Keratinocyte (primary cell): Measurements from ENCODE around the gene ZNF628. TPM values are rescaled to one million over a fixed set of nuclear protein-coding genes. Genes with fewer than 3 reads are reported as not detected.
A peak's percentile ranks its signal among the peaks of the same experiment; 100 is the strongest.

ENCODE experiments used
- DNase-seq: peaks from one replicate; pipeline ENCODE4 v3.0.0-alpha.2; 2011; ENCODE audit warnings: low read depth, missing footprints, low spot score
- FAIRE-seq: peaks from 2 replicates; lab custom pipeline; 2011; peaks lifted over from hg19 to GRCh38; lab: Jason Lieb, UNC
- H2AFZ ChIP-seq: 2 replicates; pipeline ENCODE4 v1.6.0; 2012; ENCODE audit warnings: low read length, control low read depth, inconsistent platforms; ENCODE audit not compliant: control insufficient read depth
- H3K27ac ChIP-seq: 2 replicates; pipeline ENCODE4 v1.5.1; 2011; ENCODE audit warnings: low read length; ENCODE audit not compliant: control insufficient read depth, insufficient read depth
- H3K27me3 ChIP-seq: 3 replicates; pipeline ENCODE4 v1.6.0; 2011; ENCODE audit warnings: low read length; ENCODE audit not compliant: control insufficient read depth, insufficient read depth; ENCODE audit errors: extremely low read depth
- H3K36me3 ChIP-seq, 2 experiments: 2 replicates in 1 of 2; 3 replicates in 1 of 2; pipeline ENCODE4 v1.5.1; 2011; ENCODE audit warnings: low read length in 2 of 2, mild to moderate bottlenecking in 1 of 2; ENCODE audit not compliant: control insufficient read depth in 2 of 2, insufficient read depth in 2 of 2; ENCODE audit errors: extremely low read depth in 1 of 2
- H3K4me1 ChIP-seq: 3 replicates; pipeline ENCODE4 v1.5.1; 2011; ENCODE audit warnings: low read length; ENCODE audit not compliant: control insufficient read depth, insufficient read depth; ENCODE audit errors: extremely low read depth
- H3K4me2 ChIP-seq: 3 replicates; pipeline ENCODE4 v1.6.0; 2011; ENCODE audit warnings: low read depth, low read length; ENCODE audit not compliant: control insufficient read depth, insufficient read depth; ENCODE audit errors: extremely low read depth
- H3K4me3 ChIP-seq, 3 experiments: fragments of 200-600 bp in 1 of 3; sonication (generic) in 1 of 3; 2 replicates in 2 of 3; 3 replicates in 1 of 3; pipeline ENCODE4 v1.5.1; 2011 to 2016; ENCODE audit warnings: low read length in 3 of 3, mild to moderate bottlenecking in 3 of 3, control low read depth in 2 of 3, inconsistent platforms in 1 of 3, low read depth in 1 of 3, mixed read lengths in 1 of 3, mixed run types in 1 of 3, moderate library complexity in 1 of 3; ENCODE audit not compliant: control insufficient read depth in 2 of 3, insufficient read depth in 2 of 3; ENCODE audit errors: extremely low read depth in 1 of 3
- H3K79me2 ChIP-seq: 2 replicates; pipeline ENCODE4 v1.6.0; 2012; ENCODE audit warnings: low read length; ENCODE audit not compliant: control insufficient read depth, insufficient read depth
- H3K9ac ChIP-seq: 3 replicates; pipeline ENCODE4 v1.6.0; 2011; ENCODE audit warnings: low read length; ENCODE audit not compliant: control insufficient read depth, insufficient read depth; ENCODE audit errors: extremely low read depth
- H3K9me1 ChIP-seq: 3 replicates; pipeline ENCODE4 v1.6.0; 2011; ENCODE audit warnings: low read length; ENCODE audit not compliant: control insufficient read depth, insufficient read depth; ENCODE audit errors: extremely low read depth
- H3K9me3 ChIP-seq: 2 replicates; pipeline ENCODE4 v1.5.1; 2012; ENCODE audit warnings: low read depth, low read length; ENCODE audit not compliant: control insufficient read depth
- H4K20me1 ChIP-seq: 3 replicates; pipeline ENCODE4 v1.6.0; 2011; ENCODE audit warnings: low read length; ENCODE audit not compliant: control insufficient read depth, insufficient read depth; ENCODE audit errors: extremely low read depth
- CTCF ChIP-seq, 3 experiments: IDR thresholded peaks in 1 of 3; conservative IDR thresholded peaks in 1 of 3; optimal IDR thresholded peaks in 1 of 3; 2 replicates in 2 of 3; 3 replicates in 1 of 3; pipeline versions ENCODE3 to v1.5.1; 2011; ENCODE audit warnings: low read length in 3 of 3, mild to moderate bottlenecking in 3 of 3, moderate library complexity in 2 of 3, control low read depth in 1 of 3, inconsistent platforms in 1 of 3; ENCODE audit not compliant: insufficient read depth in 2 of 3; ENCODE audit errors: extremely low read depth in 1 of 3
- EZH2 ChIP-seq: IDR thresholded peaks from one replicate; pipeline ENCODE4 v1.6.1; 2012; ENCODE audit warnings: inconsistent platforms, mild to moderate bottlenecking, low read length, moderate library complexity
- dilution Hi-C: fragments of 300-500 bp; cut with MboI; formaldehyde crosslinking; loops from one replicate; pipeline ENCODE4 v1.7.0; 2020; ENCODE audit warnings: low sequenced_read_pairs; ENCODE audit not compliant: extremely low pct_ligation_motif_present
- polyA plus RNA-seq, 5 experiments: library from polyadenylated mRNA; depleted of rRNA in 3 of 5; stranded (reverse) in 3 of 5; stranded (forward) in 1 of 5; unstranded in 1 of 5; fragments of >200 nt; gene quantifications; 1 replicate in 1 of 5; 2 replicates in 3 of 5; 3 replicates in 1 of 5; pipeline versions ENCODE4 v1.2.1 to v1.2.3, GENCODE V29; 2011 to 2012; ENCODE audit warnings: missing spikeins in 2 of 5, low read depth in 1 of 5, low replicate concordance in 1 of 5

Gene ZNF628
- polyA plus RNA-seq, 1 donor (not counting 4 experiments of a cell fraction or from before 2014, with no cell fraction given): 0.22 TPM

GRCh38 chr19:55487924-55488687 lies 11.7 kb downstream of the ZNF628 start, which contains the start of gene SSC5D:
Gene SSC5D, plus strand, starts transcription at chr19:55488436. Its CDS starts 154 bp downstream, at chr19:55488590.
- H3K36me3 ChIP-seq: peaks cover 0 to 5% of the 10 kb centered on the region in 2 experiments
- H3K4me2 ChIP-seq: peak within 1 kb of the TSS; percentile 52
- H2AFZ ChIP-seq: no peak within 1 kb of the TSS
- H3K9ac ChIP-seq: peak within 1 kb of the TSS; percentile 63
- peaks cover 32% of the 10 kb centered on the region for H3K4me1 ChIP-seq
- peak within 1 kb of the TSS in 2 of 3 experiments; percentile 42 to 46 for H3K4me3 ChIP-seq
- peak within 1 kb of the TSS; percentile 77 for H3K27ac ChIP-seq
- TF ChIP-seq EZH2: no peak
- no peak for TF ChIP-seq CTCF (optimal IDR thresholded peaks at IDR 0.05 in 1 of 3, IDR thresholded peaks at IDR 0.05 in 1 of 3, conservative IDR thresholded peaks at IDR 0.05 in 1 of 3; ENCODE audit: extremely low read depth in 1 of 3, insufficient read depth in 2 of 3, low read length in 3 of 3)
- no peaks in the 10 kb centered on the region for H4K20me1 ChIP-seq
- dilution Hi-C loops: no loop called here
- DNase-seq: no peak
- H3K9me1 ChIP-seq: peaks cover 3% of the 10 kb centered on the region
- no peak for FAIRE-seq
- peaks cover 26% of the 10 kb centered on the region for H3K27me3 ChIP-seq
- H3K9me3 ChIP-seq: no peaks in the 10 kb centered on the region
- H3K79me2 ChIP-seq: no peaks in the 10 kb centered on the region

GRCh38 chr19:55488986-55489710 lies 12.7 kb downstream of the ZNF628 start:
- peaks cover 35% of the 10 kb centered on the region for H3K27me3 ChIP-seq
- H3K4me2 ChIP-seq: no peak overlapping the region
- peaks cover 0 to 5% of the 10 kb centered on the region in 2 experiments for H3K36me3 ChIP-seq
- H3K9me3 ChIP-seq: no peaks in the 10 kb centered on the region
- H4K20me1 ChIP-seq: no peaks in the 10 kb centered on the region
- H3K27ac ChIP-seq: no peak overlapping the region
- H3K9ac ChIP-seq: no peak overlapping the region
- TF ChIP-seq CTCF (optimal IDR thresholded peaks at IDR 0.05 in 1 of 3, IDR thresholded peaks at IDR 0.05 in 1 of 3, conservative IDR thresholded peaks at IDR 0.05 in 1 of 3; ENCODE audit: extremely low read depth in 1 of 3, insufficient read depth in 2 of 3, low read length in 3 of 3) (no peak), EZH2 (no peak)
- peaks cover 32% of the 10 kb centered on the region for H3K4me1 ChIP-seq
- H3K4me3 ChIP-seq: no peak overlapping the region
- dilution Hi-C loops: no loop called here
- peaks cover 3% of the 10 kb centered on the region for H3K9me1 ChIP-seq
- DNase-seq (no peak), FAIRE-seq (no peak)
- no peak overlapping the region for H2AFZ ChIP-seq
- H3K79me2 ChIP-seq: no peaks in the 10 kb centered on the region
